Measurements from ENCODE around the gene VWA5B2.
A peak's percentile ranks its signal among the peaks of the same experiment; 100 is the strongest.

The VWA5B2 gene

GRCh38 chr3:184282941-184283340, 53.6 kb downstream of the VWA5B2 start:
- FAIRE-seq: no peak

GRCh38 chr3:184283681-184284080, 54.3 kb downstream of the VWA5B2 start:
- FAIRE-seq: no peak

GRCh38 chr3:184284696-184285095, 55.3 kb downstream of the VWA5B2 start:
- FAIRE-seq: peak; percentile 31

- FAIRE-seq: no peak
These were observed 60.1 kb downstream of the VWA5B2 start for GRCh38 chr3:184289426-184289938.

GRCh38 chr3:184290331-184290730, 60.9 kb downstream of the VWA5B2 start:
- no peak for FAIRE-seq

- FAIRE-seq: no peak
These were observed 61.8 kb downstream of the VWA5B2 start for GRCh38 chr3:184291044-184291737.
